Body of pancreas (tissue), 4 donors: ENCODE results near the gene MVP.

Source experiments
- POLR2A ChIP-seq, 3 donors: fragments of 450-650 bp; IDR thresholded peaks; one replicate each; pipeline ENCODE4 v1.6.1; 2016; ENCODE audit warnings: antibody characterized with exemption in 3 of 3, mild to moderate bottlenecking in 2 of 3
- TF ChIP-seq, protein P1 (sequence below), 7 experiments: fragments of 450-650 bp in 4 of 7; fragments of 200-600 bp in 3 of 7; sonication (generic) in 3 of 7; IDR thresholded peaks; one replicate each; pipeline ENCODE4 v1.5.1; 2016 to 2019; ENCODE audit warnings: antibody characterized with exemption in 7 of 7

- TF ChIP-seq, protein P1, sequence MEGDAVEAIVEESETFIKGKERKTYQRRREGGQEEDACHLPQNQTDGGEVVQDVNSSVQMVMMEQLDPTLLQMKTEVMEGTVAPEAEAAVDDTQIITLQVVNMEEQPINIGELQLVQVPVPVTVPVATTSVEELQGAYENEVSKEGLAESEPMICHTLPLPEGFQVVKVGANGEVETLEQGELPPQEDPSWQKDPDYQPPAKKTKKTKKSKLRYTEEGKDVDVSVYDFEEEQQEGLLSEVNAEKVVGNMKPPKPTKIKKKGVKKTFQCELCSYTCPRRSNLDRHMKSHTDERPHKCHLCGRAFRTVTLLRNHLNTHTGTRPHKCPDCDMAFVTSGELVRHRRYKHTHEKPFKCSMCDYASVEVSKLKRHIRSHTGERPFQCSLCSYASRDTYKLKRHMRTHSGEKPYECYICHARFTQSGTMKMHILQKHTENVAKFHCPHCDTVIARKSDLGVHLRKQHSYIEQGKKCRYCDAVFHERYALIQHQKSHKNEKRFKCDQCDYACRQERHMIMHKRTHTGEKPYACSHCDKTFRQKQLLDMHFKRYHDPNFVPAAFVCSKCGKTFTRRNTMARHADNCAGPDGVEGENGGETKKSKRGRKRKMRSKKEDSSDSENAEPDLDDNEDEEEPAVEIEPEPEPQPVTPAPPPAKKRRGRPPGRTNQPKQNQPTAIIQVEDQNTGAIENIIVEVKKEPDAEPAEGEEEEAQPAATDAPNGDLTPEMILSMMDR (IDR thresholded peaks at IDR 0.05) = no peak
- TF ChIP-seq POLR2A (IDR thresholded peaks at IDR 0.05) = no peak
Observed at GRCh38 chr16:29779474-29779873, 40.8 kb upstream of the MVP start.
